Activated CD8-positive, alpha-beta memory T cell treated with anti-CD3 and anti-CD28 coated beads, Interleukin-2, amount 50 U/mL, for 1 hour (primary cell): ENCODE measurements around the gene PTGS2.

ENCODE experiments used
- DNase-seq: peaks from one replicate; pipeline ENCODE4 v3.0.0-alpha.2; 2020; ENCODE audit errors: extremely low read depth

Gene PTGS2

DNA sequence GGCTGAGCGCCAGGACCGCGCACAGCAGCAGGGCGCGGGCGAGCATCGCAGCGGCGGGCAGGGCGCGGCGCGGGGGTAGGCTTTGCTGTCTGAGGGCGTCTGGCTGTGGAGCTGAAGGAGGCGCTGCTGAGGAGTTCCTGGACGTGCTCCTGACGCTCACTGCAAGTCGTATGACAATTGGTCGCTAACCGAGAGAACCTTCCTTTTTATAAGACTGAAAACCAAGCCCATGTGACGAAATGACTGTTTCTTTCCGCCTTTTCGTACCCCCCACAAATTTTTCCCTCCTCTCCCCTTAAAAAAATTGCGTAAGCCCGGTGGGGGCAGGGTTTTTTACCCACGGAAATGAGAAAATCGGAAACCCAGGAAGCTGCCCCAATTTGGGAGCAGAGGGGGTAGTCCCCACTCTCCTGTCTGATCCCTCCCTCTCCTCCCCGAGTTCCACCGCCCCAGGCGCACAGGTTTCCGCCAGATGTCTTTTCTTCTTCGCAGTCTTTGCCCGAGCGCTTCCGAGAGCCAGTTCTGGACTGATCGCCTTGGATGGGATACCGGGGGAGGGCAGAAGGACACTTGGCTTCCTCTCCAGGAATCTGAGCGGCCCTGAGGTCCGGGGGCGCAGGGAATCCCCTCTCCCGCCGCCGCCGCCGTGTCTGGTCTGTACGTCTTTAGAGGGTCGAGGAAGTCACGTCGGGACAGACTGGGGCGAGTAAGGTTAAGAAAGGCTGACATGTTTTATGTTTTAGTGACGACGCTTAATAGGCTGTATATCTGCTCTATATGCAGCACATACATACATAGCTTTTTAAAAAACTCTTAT lies at the start of gene PTGS2:
Gene PTGS2 (minus strand): TSS at position 179 of the 817 bp plus-strand sequence. CDS start 133 bp downstream, at position 46.
- no peak for DNase-seq

DNA sequence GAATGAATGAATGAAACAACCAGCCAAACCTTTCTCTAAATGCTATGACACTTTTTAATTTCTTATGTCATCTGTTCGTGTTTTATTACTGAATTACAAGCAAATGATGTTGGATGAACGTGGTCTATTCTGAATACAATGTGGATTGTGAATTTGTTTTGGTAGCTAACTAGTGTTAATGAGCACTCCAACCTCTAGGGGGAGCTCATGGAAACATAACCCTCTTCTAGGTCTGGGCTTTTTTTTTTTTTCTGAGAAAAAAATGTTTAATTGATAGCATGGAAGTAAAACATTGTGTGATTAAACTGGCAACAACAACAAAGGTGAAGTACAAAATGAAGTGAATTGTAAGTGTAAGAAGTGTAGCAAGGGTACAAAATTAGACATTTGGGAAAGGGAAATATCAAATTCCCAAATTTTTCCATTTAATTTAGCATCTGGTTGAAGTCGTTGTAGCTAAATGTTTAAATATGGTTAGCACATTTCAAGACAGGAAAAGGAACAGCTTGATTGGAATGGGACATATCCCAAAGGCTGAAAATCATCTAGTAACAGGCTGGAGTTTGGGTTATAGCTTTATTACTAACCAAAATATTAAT lies 42.6 kb upstream of the PTGS2 start:
- DNase-seq: no peak

DNA sequence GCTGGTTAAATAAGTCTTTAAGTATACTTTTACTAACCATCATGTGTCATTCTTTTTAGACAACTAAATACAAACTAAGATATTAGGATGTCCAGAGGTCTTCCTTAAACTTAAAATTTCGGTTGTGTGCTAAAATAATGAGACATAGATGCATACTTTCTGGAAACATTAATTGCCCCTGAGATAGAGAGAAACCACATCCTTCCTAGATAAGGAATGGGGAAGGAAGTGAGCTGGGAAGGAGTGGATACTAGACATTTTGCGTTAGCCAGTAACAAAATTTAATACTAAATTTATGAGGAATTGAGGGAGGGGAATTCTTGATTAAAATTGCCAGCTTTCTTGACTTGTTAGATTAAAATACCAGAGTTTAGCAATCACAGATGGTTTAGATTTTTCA lies 37.1 kb upstream of the PTGS2 start:
- no peak for DNase-seq

DNA sequence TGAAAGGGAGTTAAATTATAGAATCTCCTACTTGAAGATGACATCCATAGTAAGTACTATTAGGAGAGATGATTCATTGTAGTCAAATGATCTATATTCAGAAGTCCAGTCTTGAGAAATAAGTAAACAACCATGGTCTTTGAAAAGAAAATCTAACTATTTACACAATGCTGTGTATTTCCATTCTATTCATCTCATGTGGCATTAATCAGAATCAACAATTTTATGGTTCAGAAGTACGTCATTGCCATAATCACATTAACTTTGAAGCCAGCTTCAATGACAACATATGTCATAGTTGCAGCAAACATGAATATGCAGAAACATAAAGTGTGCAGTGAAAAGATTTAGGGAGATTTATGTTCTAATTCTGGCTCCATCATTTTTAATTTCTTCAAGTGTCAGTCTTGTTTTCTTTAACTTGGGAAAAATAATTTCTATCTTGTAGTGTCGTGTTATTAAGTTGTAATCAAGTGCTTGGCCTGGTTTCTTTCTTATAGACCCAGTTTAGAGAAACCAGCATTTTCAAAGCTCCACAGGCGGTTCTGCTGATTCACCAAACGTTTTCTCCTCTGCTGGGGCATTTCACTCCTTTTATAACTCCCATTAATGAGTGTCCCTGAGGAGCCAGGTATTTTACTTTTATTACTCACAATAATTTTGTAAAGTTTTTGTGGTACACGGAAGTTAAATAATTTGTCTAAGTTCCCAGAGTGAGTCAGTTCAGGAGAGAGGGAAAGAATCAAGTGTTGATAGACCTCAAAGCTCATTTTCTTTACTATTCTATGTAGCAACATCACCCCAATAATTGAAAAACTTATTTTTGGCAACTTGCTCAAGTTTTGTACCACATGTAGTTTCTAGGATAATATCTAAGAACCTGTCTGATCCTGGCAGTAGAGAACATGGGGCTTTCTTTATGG lies 35.9 kb upstream of the PTGS2 start:
- no peak for DNase-seq

DNA sequence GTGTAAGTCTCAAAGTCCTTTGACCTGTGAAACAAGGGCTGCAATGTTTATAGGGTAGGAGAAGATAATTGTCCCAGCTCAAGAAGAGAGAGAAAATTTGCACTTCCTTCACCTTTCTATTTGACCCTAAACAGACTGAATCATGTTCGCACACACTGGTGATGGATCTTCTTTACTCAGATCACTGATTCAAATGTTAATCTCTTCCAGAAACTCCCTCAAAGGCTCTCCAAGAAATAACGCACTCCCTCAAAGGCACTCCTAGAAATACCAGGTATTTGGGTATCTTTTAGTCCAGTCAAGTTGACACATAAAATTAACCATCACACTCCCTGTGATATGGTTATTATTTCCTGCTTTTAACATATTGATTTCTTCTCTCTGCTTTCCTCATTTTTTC lies 30.5 kb upstream of the PTGS2 start:
- no peak for DNase-seq

DNA sequence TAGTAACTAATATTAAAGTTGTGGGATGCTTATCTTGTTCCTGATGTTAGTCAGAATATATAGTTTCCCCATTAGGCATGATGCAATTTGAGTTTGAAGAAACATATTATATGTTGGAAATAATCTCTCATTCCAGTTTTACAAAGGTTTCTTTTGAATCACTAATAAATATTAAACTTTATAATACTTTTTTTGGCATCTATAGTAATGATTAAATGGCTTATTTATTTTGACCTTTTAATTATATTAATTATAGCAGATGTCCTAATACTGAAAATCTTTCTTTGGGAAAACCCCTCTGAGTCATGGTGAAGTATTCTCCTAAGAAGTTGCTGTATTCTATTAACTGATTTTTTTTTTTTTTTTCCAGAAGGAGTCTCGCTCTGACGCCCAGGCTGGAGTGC lies 28.5 kb upstream of the PTGS2 start:
- DNase-seq: no peak

DNA sequence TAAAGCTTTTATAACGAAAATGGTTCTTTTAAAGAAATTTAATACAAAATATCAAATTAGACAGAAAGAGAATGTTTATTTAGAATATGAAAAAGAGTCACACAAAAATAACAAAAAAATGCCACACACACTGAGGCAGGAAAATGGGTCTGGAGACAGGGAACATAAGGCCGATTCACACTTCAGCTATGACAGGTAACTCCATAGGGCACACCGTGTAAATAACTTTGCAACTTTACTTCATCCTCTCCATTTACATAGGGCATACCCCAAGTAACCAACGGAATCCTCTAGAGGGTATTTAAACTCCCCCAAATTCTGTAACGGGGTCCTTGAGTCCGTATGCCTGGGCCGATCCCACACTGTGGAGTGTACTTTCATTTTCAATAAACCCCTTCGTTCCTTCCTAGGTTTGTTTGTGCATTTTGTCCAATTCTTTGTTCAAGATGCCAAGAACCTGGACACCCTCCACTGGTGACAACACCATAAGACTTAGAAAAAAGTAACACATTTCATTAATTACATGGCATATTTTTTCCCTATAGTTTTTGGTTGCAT lies 23.1 kb upstream of the PTGS2 start:
- no peak for DNase-seq

DNA sequence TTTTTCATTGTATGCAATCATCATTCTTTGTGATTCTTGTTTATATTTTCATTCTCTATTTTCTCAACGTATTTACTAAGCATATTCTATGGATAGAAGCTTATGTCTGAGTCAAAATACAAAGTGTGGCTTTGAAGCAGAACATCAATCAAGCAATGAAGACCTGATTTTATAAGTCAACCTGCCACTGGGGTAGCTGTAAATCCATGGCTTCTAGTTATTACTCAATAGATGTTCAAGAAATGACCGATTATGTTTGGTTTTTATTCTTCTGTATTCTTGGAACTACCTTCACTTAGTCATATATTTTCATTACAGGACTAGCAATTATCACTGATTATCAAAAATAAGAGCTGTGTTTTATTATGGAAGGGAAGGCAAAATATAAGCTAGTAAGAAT lies 20.5 kb upstream of the PTGS2 start:
- DNase-seq: no peak

DNA sequence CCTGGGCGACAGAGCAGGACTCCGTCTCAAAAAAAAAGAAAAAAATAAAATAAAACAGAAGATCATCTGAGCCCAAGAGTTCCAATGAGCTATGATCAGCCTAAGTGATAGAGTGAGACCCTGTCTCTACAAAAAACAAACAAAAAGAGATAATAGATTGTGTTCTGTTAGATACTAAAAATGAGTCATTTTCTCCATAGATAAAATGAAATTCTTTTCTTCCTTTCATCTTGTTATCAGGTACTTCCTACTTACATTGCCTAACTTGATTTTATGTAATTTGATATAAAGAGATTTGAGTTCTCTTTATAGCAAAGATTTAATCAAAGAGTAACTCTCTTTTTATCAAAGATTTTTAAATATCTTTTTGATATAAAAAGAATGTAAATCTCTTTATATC lies 19.3 kb upstream of the PTGS2 start:
- no peak for DNase-seq

DNA sequence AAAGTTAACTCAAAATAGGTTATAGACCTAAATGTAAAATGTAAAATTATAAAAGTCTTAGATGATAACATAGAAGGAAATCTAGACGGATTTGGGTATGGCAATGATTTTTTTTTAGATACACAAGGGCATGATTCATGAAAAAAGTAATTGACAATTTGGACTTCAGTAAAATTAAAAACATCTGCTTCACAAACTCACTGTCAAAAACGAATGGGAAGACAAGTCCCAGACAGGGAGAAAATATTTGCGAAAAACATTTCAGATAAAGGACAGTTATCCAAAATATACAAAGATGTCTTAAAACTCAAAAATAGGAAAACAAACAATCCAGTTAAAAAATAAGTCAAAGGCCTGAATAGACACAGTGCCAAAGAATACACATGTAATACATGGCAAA lies 9.7 kb upstream of the PTGS2 start:
- no peak for DNase-seq

DNA sequence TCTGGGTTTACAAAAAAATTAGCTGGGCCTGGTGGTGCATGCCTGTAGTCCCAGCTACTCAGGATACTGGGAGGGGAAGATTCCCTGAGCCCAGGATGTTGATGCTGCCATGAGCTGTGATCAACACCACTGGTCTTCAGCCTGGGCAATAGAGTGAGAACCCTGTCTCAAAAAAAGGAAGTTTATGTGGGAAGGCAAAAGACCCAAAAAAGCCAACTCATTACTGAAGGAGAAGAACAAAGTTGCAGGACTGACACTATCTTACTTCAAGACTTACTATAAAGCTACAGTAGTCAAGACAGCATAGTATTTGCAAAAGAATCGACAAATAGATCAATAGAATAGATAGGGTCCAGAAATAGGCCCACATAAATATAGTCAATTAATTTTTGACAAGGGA lies 9.2 kb upstream of the PTGS2 start:
- DNase-seq: no peak

DNA sequence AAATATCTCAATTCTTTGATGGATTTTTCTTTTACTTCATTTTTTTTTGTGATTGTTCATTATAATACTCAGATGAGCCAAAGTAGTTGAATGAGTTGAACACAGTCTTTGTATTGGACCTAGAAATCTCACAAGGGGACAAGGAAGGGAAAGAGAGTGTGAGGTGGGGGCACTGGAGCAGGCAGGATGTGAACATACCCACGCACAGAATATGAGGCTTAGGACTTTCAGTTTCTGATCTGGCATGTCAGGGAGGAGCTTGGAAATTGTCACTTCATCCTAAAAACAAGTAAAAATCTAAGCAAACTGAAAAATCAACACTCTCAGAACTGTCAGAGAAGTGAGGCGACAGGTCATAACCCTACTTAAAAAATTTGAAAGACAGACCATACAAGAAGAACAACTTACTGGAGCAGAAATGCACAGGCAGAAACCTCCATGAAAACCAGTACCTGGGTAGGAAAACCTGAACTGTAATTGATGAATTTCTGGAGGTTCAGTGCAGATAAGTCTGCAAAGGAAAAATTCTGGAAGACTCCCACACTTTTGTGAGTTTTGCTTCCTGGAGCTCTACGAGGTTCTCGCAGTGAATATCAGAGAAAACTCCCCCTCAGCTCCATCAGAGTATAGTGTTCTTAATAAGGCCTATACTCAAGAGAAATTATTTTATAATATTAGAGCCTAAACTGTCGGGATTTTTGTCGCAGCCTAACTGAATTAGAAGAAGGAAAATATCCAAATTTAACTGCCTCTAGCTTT lies 3.6 kb upstream of the PTGS2 start:
- no peak for DNase-seq

DNA sequence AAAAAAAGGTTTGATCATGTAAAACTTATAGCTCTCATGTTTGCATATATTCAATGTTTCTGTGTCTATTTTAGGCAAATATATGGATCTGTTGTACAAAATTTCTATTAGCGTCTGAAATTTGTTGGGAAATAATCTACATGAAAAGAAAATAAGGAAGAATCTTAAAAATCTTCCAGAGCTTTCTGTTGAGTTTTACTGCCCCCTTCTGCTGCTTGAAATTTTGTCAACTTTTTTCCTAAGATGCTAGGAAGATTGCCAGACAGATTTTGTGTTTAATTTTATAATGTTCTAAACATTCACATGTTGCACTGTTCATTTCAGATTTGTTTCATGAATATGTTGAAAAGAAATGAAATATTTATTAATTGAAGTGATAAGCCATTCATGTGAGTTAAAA lies 2.5 kb upstream of the PTGS2 start:
- no peak for DNase-seq

DNA sequence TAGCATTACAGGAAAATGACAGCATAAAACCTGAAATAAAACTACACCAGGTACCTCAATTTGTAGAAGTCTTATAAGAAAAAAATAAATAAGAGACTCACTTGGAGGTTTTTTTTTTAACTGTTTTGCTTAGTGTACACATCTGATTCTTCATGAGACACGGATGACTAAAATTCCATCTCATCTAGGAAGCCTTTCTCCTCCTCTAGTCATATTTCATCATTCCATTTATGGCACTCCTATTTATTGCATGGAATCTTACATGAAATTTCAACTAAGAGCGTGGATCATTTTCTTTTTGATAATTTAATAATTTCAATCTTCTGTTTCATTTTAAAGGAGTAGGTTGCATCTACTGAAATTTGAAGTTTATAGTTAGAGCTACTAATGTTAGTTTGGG lies 1.6 kb upstream of the PTGS2 start:
- DNase-seq: no peak

DNA sequence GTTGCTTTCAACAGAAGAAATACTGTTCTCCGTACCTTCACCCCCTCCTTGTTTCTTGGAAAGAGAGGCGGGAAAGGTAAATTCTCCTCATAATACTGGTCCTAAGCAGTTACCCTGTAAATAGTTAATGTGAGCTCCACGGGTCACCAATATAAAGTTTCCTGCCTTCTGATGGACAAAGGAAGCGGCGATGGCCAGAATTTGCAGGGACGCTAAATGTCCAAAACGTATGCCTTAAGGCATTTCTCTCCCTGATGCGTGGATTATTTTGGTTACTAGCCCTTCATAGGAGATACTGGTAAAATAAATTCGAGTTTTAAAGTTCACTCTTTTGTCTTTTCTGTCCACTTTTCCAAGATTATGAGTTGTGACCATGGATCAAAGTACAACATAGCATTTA lies 898 bp upstream of the PTGS2 start:
- no peak for DNase-seq

DNA sequence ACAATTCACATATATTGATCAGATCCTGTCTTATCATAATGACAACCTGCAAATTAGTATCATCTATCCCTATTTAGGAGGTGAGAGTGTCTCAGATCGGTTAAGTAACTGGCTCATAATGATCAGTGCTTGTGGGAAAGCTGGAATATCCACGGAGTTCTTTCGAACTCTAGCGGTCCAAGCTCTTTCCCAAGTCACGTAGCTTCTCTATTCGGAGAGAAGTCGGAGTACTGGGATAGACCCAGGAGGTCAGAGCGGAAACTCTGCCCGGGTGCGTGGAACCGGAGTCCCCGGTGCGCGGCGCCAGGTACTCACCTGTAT lies 339 bp downstream of the PTGS2 start:
- no peak for DNase-seq

DNA sequence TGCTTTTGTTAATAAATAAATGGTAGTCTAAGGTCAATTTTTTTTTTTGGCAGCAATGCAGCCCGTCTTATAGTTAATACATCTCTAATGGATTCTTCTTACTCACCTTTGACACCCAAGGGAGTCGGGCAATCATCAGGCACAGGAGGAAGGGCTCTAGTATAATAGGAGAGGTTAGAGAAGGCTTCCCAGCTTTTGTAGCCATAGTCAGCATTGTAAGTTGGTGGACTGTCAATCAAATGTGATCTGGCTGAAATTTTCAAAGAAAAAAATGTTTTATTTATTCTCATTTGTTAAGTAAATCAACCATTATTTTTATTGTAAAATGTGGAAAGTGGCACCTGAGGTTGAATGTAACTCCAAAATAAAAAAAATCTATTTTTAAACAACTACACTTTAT lies 2.1 kb downstream of the PTGS2 start:
- no peak for DNase-seq

DNA sequence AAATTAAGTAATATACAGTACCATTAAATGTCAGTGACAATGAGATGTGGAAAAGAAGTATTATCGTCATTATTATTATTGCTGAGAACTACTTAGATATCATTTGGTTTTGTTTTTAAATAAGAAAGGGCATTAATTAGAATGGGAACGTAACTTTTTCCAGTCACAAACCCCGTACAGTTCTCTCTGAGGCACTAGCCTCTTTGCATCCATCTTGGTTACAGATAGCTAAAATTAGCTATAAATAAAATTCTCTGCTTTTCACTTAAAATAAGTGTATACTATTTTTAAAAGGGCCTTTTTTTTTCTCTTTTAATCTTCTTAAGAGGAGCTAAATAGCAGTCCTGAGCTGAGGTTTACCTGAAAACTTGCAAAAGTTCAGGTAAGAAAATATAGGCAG lies 7.6 kb downstream of the PTGS2 start:
- DNase-seq: no peak

DNA sequence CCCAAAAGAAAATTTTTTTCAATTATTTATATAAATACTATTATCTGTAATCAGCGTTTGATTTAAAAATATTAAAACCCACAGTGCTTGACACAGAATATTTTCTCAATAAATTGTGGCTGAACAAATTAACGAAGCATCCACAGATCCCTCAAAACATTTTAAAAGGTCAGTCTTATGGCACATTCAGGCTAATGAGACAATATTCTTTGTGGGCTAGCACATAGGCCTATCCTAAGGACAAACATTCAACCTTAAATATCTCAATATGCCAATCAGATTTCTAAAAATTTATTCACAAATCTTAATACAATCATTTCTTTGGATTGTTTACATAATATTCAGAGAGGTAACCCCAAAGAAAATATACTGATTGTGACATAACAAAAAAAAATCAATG lies 8.1 kb downstream of the PTGS2 start:
- no peak for DNase-seq

DNA sequence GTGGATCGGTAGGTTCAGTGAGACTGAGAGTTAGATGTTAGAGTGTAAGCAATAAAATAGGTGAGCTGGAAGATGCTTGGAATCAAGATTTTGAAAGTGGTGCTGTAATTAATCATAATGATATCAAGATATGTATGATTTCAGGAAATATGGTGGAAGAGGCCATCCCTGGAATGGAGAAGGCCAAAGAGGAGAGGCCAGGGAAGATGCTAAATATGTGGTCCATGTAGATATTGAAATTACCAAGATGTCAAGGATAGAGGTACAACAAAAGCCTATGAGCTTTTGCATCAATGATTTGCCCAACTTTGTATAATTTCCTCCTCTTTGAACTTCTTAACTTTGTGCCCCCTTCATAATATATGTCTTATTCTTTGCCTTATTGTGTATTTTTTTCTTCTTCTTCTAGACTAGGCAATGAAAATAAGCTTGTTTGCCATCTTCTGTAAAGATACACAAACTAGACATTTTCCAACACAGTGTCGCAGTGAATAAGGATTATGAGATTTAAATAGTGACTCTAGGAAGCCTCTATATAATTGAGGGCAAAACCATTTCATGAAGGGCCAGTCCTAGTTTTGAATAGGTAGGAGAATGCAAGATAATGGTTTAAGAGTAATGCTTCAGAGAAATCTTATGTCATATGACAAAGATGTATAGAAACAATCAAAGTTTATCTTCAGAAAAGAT lies 8.9 kb downstream of the PTGS2 start:
- no peak for DNase-seq
